Suprapubic skin (tissue), 4 donors: ENCODE results near the gene ZNF423.

Source experiments
- EP300 ChIP-seq: sonication (generic); formaldehyde crosslinking; IDR thresholded peaks from one replicate; pipeline ENCODE4 v1.6.1; 2017; ENCODE audit warnings: antibody characterized with exemption
- POLR2A ChIP-seq, 2 donors: fragments of 450-650 bp; IDR thresholded peaks; one replicate each; pipeline ENCODE4 v1.6.1; 2017; ENCODE audit warnings: antibody characterized with exemption in 2 of 2, mild to moderate bottlenecking in 2 of 2, moderate library complexity in 2 of 2
- POLR2AphosphoS5 ChIP-seq, 3 donors: sonication (generic); formaldehyde crosslinking; IDR thresholded peaks; one replicate each; pipeline ENCODE4 v1.6.1; 2017; ENCODE audit warnings: antibody characterized with exemption in 3 of 3
- TF ChIP-seq, protein P1 (sequence below), 2 donors: fragments of 200-600 bp in 1 of 2; fragments of 450-650 bp in 1 of 2; sonication (generic) in 1 of 2; IDR thresholded peaks; one replicate each; pipeline ENCODE4 v1.5.1; 2016 to 2019; ENCODE audit warnings: antibody characterized with exemption in 2 of 2, mild to moderate bottlenecking in 1 of 2, moderate library complexity in 1 of 2

DNA sequence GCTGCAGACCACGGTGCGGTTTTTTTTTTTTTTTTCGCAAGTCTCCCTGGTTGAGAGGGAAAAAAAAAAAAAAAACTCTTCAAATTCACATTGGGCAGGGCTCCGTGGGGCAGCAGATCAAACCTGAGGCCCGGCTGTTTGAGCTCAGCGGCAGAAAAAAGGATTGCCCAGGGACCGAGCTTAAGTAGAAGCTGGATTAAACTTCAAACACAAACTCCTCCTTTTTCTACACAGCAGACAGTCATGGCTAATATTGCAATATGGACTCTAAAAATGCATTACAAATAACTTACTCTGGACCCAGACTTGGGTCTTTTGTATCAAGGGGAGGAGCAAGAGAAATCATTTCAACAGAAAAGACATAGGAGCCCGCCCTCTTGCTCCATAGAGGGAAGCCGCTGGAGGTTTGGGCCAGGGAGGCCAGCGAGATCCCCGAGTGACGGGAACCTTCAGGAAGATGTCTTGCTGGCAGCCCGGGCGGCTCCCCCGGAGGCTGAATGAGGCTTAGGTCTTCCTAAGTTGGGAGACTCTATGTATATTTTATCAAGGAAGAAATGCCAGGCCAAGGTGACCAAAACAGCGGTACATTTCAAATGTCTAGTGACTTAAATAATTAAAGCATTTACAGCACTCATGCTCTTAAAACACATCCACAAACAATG is 167.7 kb downstream of the ZNF423 start:
- TF ChIP-seq POLR2A (IDR thresholded peaks at IDR 0.05) (no peak), EP300 (no peak), POLR2AphosphoS5 (IDR thresholded peaks at IDR 0.05) (no peak)
- TF ChIP-seq, protein P1, sequence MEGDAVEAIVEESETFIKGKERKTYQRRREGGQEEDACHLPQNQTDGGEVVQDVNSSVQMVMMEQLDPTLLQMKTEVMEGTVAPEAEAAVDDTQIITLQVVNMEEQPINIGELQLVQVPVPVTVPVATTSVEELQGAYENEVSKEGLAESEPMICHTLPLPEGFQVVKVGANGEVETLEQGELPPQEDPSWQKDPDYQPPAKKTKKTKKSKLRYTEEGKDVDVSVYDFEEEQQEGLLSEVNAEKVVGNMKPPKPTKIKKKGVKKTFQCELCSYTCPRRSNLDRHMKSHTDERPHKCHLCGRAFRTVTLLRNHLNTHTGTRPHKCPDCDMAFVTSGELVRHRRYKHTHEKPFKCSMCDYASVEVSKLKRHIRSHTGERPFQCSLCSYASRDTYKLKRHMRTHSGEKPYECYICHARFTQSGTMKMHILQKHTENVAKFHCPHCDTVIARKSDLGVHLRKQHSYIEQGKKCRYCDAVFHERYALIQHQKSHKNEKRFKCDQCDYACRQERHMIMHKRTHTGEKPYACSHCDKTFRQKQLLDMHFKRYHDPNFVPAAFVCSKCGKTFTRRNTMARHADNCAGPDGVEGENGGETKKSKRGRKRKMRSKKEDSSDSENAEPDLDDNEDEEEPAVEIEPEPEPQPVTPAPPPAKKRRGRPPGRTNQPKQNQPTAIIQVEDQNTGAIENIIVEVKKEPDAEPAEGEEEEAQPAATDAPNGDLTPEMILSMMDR (IDR thresholded peaks at IDR 0.05) = no peak
